ENCODE results near the gene NME4.

DNA sequence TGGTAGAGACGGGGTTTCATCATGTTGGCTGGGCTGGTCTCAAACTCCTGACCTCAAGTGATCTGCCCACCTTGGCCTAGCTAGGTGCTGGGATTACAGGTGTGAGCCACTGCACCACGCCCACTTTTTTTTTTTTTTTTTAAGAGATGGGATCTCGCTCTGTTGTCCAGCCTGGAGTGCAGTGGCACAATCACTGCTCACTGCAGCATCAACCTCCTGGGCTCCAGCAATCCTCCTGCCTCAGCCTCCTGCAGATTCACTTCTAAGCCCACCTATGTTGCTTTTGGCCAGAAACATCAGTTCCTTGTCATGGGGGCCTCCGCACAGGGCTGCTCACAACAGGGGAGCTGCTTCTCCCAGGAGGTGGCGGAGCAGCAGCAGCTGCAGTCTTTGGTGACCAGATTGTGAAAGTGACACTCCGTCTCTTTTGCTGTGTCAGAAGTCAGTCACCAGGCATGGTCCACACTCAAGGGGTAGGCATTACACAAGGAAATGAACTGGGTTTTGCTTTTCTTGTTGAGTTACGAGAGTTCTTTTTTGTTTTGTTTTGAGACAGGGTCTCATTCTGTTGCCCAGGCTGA is 4.5 kb upstream of the NME4 start:
- TF ChIP-seq CTCF (IDR thresholded peaks at IDR 0.05) (no peak), POLR2A (IDR thresholded peaks at IDR 0.05) (no peak)

All from testis (tissue), 2 donors.